Activated CD8-positive, alpha-beta T cell treated with anti-CD3 and anti-CD28 coated beads, Interleukin-2, amount 10 ng/mL, durations not matched to agents 7 days and 5 days (primary cell): ENCODE measurements around the gene NCOR1. TPM values are rescaled to one million over a fixed set of nuclear protein-coding genes. Genes with fewer than 3 reads are reported as not detected.
"Not testable (repeated sequence)": the region's sequence is repeated elsewhere in the genome, so short reads cannot be mapped to it uniquely, and the experiment has no call there.

Experiments
- ATAC-seq: fragments of 150-1000 bp; cut with Tn5 transposase; one replicate; pipeline ENCODE4 v1.10.0; 2021; ENCODE audit warnings: moderate library complexity
- CTCF ChIA-PET: fragments of 350-600 bp; sonication (Branson Sonifier 250); formaldehyde crosslinking; loops from one replicate; lab custom pipeline; 2021; ENCODE audit warnings: antibody characterized with exemption; lab: Charles Lee
- POLR2A ChIA-PET: fragments of 350-600 bp; sonication (Branson Sonifier 250); formaldehyde crosslinking; loops from one replicate; lab custom pipeline; 2021; ENCODE audit warnings: antibody characterized with exemption; lab: Charles Lee
- DNase-seq: peaks from one replicate; pipeline ENCODE4 v3.0.0-alpha.2; 2020
- H3K27ac Mint-ChIP-seq: one replicate; pipeline ENCODE4 v1.8.0; 2021; ENCODE audit warnings: mild to moderate bottlenecking, mixed read lengths
- H3K27me3 Mint-ChIP-seq: one replicate; pipeline ENCODE4 v1.8.0; 2021; ENCODE audit warnings: low read depth, mixed read lengths
- H3K36me3 Mint-ChIP-seq: one replicate; pipeline ENCODE4 v1.8.0; 2021; ENCODE audit warnings: low read depth, mixed read lengths
- H3K4me1 Mint-ChIP-seq: one replicate; pipeline ENCODE4 v1.8.0; 2021; ENCODE audit warnings: low read depth, mixed read lengths
- H3K4me3 Mint-ChIP-seq: one replicate; pipeline ENCODE4 v1.8.0; 2021; ENCODE audit warnings: mild to moderate bottlenecking, mixed read lengths
- H3K9me3 Mint-ChIP-seq: one replicate; pipeline ENCODE4 v1.8.0; 2022; ENCODE audit warnings: mixed read lengths; ENCODE audit not compliant: insufficient read depth
- total RNA-seq, 2 experiments: library from RNA; stranded (reverse); gene quantifications; one replicate each; pipeline ENCODE4 v1.2.3, GENCODE V29; 2021

The NCOR1 gene
- total RNA-seq, 2 experiments from 2014 or later: 160 to 161 TPM

GRCh38 chr17:16141685-16142084 lies 73.6 kb downstream of the NCOR1 start:
- Mint-ChIP-seq H3K9me3 (no peaks in the 10 kb centered on the region), H3K4me3 (no peak overlapping the region), H3K27ac (no peak overlapping the region), H3K4me1 (no peaks in the 10 kb centered on the region), H3K36me3 (peaks cover 34% of the 10 kb centered on the region), H3K27me3 (no peaks in the 10 kb centered on the region)
- no peak for DNase-seq
- ChIA-PET CTCF (no interaction called here), POLR2A (no interaction called here)
- ATAC-seq: no peak

GRCh38 chr17:16140854-16141253 lies 74.5 kb downstream of the NCOR1 start:
- POLR2A ChIA-PET: no interaction called here
- CTCF ChIA-PET: no interaction called here
- DNase-seq (no peak), ATAC-seq (no peak)
- Mint-ChIP-seq H3K36me3 (peaks cover 30% of the 10 kb centered on the region), H3K4me3 (no peak overlapping the region), H3K9me3 (no peaks in the 10 kb centered on the region), H3K27me3 (no peaks in the 10 kb centered on the region), H3K27ac (no peak overlapping the region), H3K4me1 (no peaks in the 10 kb centered on the region)

GRCh38 chr17:16135461-16135860 lies 79.9 kb downstream of the NCOR1 start:
- no peak for ATAC-seq
- H3K4me3 Mint-ChIP-seq: no peak overlapping the region
- CTCF ChIA-PET: no interaction called here
- POLR2A ChIA-PET: no interaction called here
- no peak for DNase-seq
- no peaks in the 10 kb centered on the region for H3K9me3 Mint-ChIP-seq
- no peaks in the 10 kb centered on the region for H3K4me1 Mint-ChIP-seq
- H3K27ac Mint-ChIP-seq: no peak overlapping the region
- peaks cover 33% of the 10 kb centered on the region for H3K36me3 Mint-ChIP-seq
- H3K27me3 Mint-ChIP-seq: no peaks in the 10 kb centered on the region

- Mint-ChIP-seq H3K27ac (no peak overlapping the region), H3K27me3 (no peaks in the 10 kb centered on the region), H3K9me3 (no peaks in the 10 kb centered on the region), H3K36me3 (peaks cover 38% of the 10 kb centered on the region), H3K4me3 (no peak overlapping the region), H3K4me1 (no peaks in the 10 kb centered on the region)
- ChIA-PET POLR2A (no interaction called here), CTCF (no interaction called here)
- DNase-seq (no peak), ATAC-seq (no peak)
Observed at GRCh38 chr17:16131593-16131992, 83.7 kb downstream of the NCOR1 start.

- H3K4me1 Mint-ChIP-seq: no peaks in the 10 kb centered on the region
- DNase-seq (no peak), ATAC-seq (no peak)
- no peak overlapping the region for H3K4me3 Mint-ChIP-seq
- ChIA-PET POLR2A (no interaction called here), CTCF (no interaction called here)
- peaks cover 35% of the 10 kb centered on the region for H3K36me3 Mint-ChIP-seq
- no peak overlapping the region for H3K27ac Mint-ChIP-seq
- H3K27me3 Mint-ChIP-seq: no peaks in the 10 kb centered on the region
- no peaks in the 10 kb centered on the region for H3K9me3 Mint-ChIP-seq
Observed at GRCh38 chr17:16129441-16130205, 85.7 kb downstream of the NCOR1 start.

GRCh38 chr17:16123531-16123930 lies 91.8 kb downstream of the NCOR1 start:
- H3K36me3 Mint-ChIP-seq: peaks cover 52% of the 10 kb centered on the region
- ChIA-PET POLR2A (no interaction called here), CTCF (no interaction called here)
- DNase-seq: no peak
- H3K27me3 Mint-ChIP-seq: no peaks in the 10 kb centered on the region
- no peak overlapping the region for H3K27ac Mint-ChIP-seq
- no peak overlapping the region for H3K4me3 Mint-ChIP-seq
- ATAC-seq: no peak
- H3K9me3 Mint-ChIP-seq: no peaks in the 10 kb centered on the region
- H3K4me1 Mint-ChIP-seq: no peaks in the 10 kb centered on the region

GRCh38 chr17:16122697-16123434 lies 92.5 kb downstream of the NCOR1 start:
- H3K27ac Mint-ChIP-seq: no peak overlapping the region
- no peaks in the 10 kb centered on the region for H3K27me3 Mint-ChIP-seq
- POLR2A ChIA-PET: no interaction called here
- no peak overlapping the region for H3K4me3 Mint-ChIP-seq
- no peaks in the 10 kb centered on the region for H3K9me3 Mint-ChIP-seq
- DNase-seq (no peak), ATAC-seq (no peak)
- no peaks in the 10 kb centered on the region for H3K4me1 Mint-ChIP-seq
- peaks cover 51% of the 10 kb centered on the region for H3K36me3 Mint-ChIP-seq
- CTCF ChIA-PET: no interaction called here

- POLR2A ChIA-PET: no interaction called here
- peaks cover 58% of the 10 kb centered on the region for H3K36me3 Mint-ChIP-seq
Observed at GRCh38 chr17:16121915-16122314, 93.4 kb downstream of the NCOR1 start.

GRCh38 chr17:16120937-16121336 lies 94.4 kb downstream of the NCOR1 start:
- POLR2A ChIA-PET: no interaction called here
- Mint-ChIP-seq H3K4me3 (no peak overlapping the region), H3K9me3 (peaks cover 4% of the 10 kb centered on the region), H3K27me3 (no peaks in the 10 kb centered on the region), H3K36me3 (peaks cover 66% of the 10 kb centered on the region), H3K4me1 (no peaks in the 10 kb centered on the region), H3K27ac (no peak overlapping the region)
- CTCF ChIA-PET: no interaction called here
- ATAC-seq: no peak
- no peak for DNase-seq

More at GRCh38 chr17:16121915-16122314, 93.4 kb downstream of the NCOR1 start:
- ATAC-seq: no peak
- H3K4me3 Mint-ChIP-seq: no peak overlapping the region
- H3K27me3 Mint-ChIP-seq: no peaks in the 10 kb centered on the region
- no peaks in the 10 kb centered on the region for H3K4me1 Mint-ChIP-seq
- peaks cover 3% of the 10 kb centered on the region for H3K9me3 Mint-ChIP-seq
- DNase-seq: no peak
- CTCF ChIA-PET: no interaction called here
- H3K27ac Mint-ChIP-seq: no peak overlapping the region

GRCh38 chr17:16117149-16117548 lies 98.2 kb downstream of the NCOR1 start:
- ChIA-PET POLR2A (no interaction called here), CTCF (interaction anchor here (0.8 kb wide), 1 partner anchor 169 kb away, joined by 3 read pairs; no protein-coding TSS in a partner anchor)
- Mint-ChIP-seq H3K27ac (no peak overlapping the region), H3K4me1 (no peaks in the 10 kb centered on the region), H3K9me3 (peaks cover 12% of the 10 kb centered on the region), H3K27me3 (no peaks in the 10 kb centered on the region), H3K36me3 (peaks cover 72% of the 10 kb centered on the region), H3K4me3 (no peak overlapping the region)
- DNase-seq (no peak), ATAC-seq (no peak)

- DNase-seq, ATAC-seq, CTCF ChIA-PET, H3K27ac Mint-ChIP-seq, POLR2A ChIA-PET, H3K4me1 Mint-ChIP-seq, H3K4me3 Mint-ChIP-seq, H3K27me3 Mint-ChIP-seq: not testable (repeated sequence)
- Mint-ChIP-seq H3K36me3 (peaks cover 65% of the 10 kb centered on the region), H3K9me3 (peaks cover 12% of the 10 kb centered on the region)
Observed at GRCh38 chr17:16115077-16115698, 100.1 kb downstream of the NCOR1 start.

- ChIA-PET POLR2A (no interaction called here), CTCF (no interaction called here)
- ATAC-seq (no peak), DNase-seq (no peak)
- no peak overlapping the region for H3K27ac Mint-ChIP-seq
- no peaks in the 10 kb centered on the region for H3K27me3 Mint-ChIP-seq
- H3K9me3 Mint-ChIP-seq: no peaks in the 10 kb centered on the region
- H3K36me3 Mint-ChIP-seq: peaks cover 38% of the 10 kb centered on the region
- no peaks in the 10 kb centered on the region for H3K4me1 Mint-ChIP-seq
- H3K4me3 Mint-ChIP-seq: no peak overlapping the region
Observed at GRCh38 chr17:16108871-16109270, 106.5 kb downstream of the NCOR1 start.
